SK-N-SH (cell line): ENCODE results near the gene NLRC5. TPM values are rescaled to one million over a fixed set of nuclear protein-coding genes. Genes with fewer than 3 reads are reported as not detected.

Source experiments
- CTCF ChIA-PET: fragments of 300-600, 350-600 bp; formaldehyde crosslinking; extraction: SDS; loops from one replicate; lab custom pipeline; 2021; lab: Yijun Ruan, JAX
- POLR2A ChIA-PET: fragments of 350-600 bp; sonication (Branson Sonifier 250); formaldehyde crosslinking; extraction: SDS; loops from one replicate; lab custom pipeline; 2020; ENCODE audit warnings: antibody characterized with exemption, inconsistent platforms; lab: Yijun Ruan, JAX
- DNase-seq: peaks from one replicate; pipeline ENCODE4 v3.0.0; 2012
- H2AFZ ChIP-seq: fragments of 200-600 bp; sonication (generic); 2 replicates; pipeline ENCODE4 v1.8.1; 2016; ENCODE audit warnings: antibody characterized with exemption, mild to moderate bottlenecking, low read depth
- H3F3A ChIP-seq: fragments of 200-600 bp; sonication (generic); replicated peaks from 2 replicates; pipeline ENCODE3; 2016; ENCODE audit warnings: antibody characterized with exemption, mild to moderate bottlenecking; ENCODE audit not compliant: insufficient read depth
- H3K27ac ChIP-seq, 2 experiments: fragments of 200-500 bp in 1 of 2; fragments of 200-600 bp in 1 of 2; sonication (Bioruptor generic) in 1 of 2; sonication (generic), shearing (Covaris generic) in 1 of 2; 2 replicates each; pipeline versions ENCODE4 v1.5.1 to v1.6.1; 2014 to 2016; ENCODE audit warnings: low read depth in 2 of 2, inconsistent platforms in 1 of 2, low read length in 1 of 2, mild to moderate bottlenecking in 1 of 2, mixed read lengths in 1 of 2
- H3K27me3 ChIP-seq: fragments of 200-600 bp; sonication (generic), shearing (Covaris generic); 2 replicates; pipeline ENCODE4 v1.6.1; 2016; ENCODE audit warnings: mixed run types; ENCODE audit not compliant: insufficient read depth
- H3K36me3 ChIP-seq, 2 experiments: fragments of 200-500 bp in 1 of 2; fragments of 200-600 bp in 1 of 2; sonication (Bioruptor generic) in 1 of 2; sonication (generic) in 1 of 2; replicated peaks in 1 of 2; 2 replicates each; pipeline versions ENCODE3 to v1.5.1; 2014 to 2016; ENCODE audit warnings: low read length in 1 of 2, mild to moderate bottlenecking in 1 of 2; ENCODE audit not compliant: insufficient read depth in 2 of 2, control insufficient read depth in 1 of 2
- H3K4me1 ChIP-seq, 2 experiments: fragments of 200-500 bp in 1 of 2; fragments of 200-600 bp in 1 of 2; sonication (Bioruptor generic) in 1 of 2; sonication (generic), shearing (Covaris generic) in 1 of 2; 2 replicates each; pipeline versions ENCODE4 v1.5.1 to v1.6.1; 2014 to 2016; ENCODE audit warnings: low read depth in 1 of 2, low read length in 1 of 2, mixed run types in 1 of 2; ENCODE audit not compliant: insufficient read depth in 2 of 2, control insufficient read depth in 1 of 2
- H3K4me2 ChIP-seq: fragments of 200-600 bp; sonication (generic), shearing (Covaris generic); 2 replicates; pipeline ENCODE4 v1.6.1; 2017; ENCODE audit warnings: mixed run types
- H3K4me3 ChIP-seq, 2 experiments: fragments of 200-500 bp in 1 of 2; fragments of 200-600 bp in 1 of 2; sonication (Bioruptor generic) in 1 of 2; sonication (generic), shearing (Covaris generic) in 1 of 2; 2 replicates each; pipeline versions ENCODE4 v1.5.1 to v1.8.1; 2014 to 2016; ENCODE audit warnings: low read depth in 2 of 2, inconsistent platforms in 1 of 2, low read length in 1 of 2, mild to moderate bottlenecking in 1 of 2, mixed read lengths in 1 of 2, moderate library complexity in 1 of 2
- H3K79me2 ChIP-seq: fragments of 200-600 bp; sonication (generic); 2 replicates; pipeline ENCODE4 v1.8.1; 2017; ENCODE audit warnings: mild to moderate bottlenecking; ENCODE audit not compliant: insufficient read depth
- H3K9ac ChIP-seq: fragments of 200-600 bp; sonication (generic); 2 replicates; pipeline ENCODE4 v1.6.1; 2017; ENCODE audit warnings: mixed run types
- H3K9me2 ChIP-seq: fragments of 200-600 bp; sonication (generic); 2 replicates; pipeline ENCODE4 v1.6.1; 2017; ENCODE audit warnings: mixed run types
- H3K9me3 ChIP-seq: fragments of 200-600 bp; sonication (generic); 2 replicates; pipeline ENCODE4 v1.6.1; 2017; ENCODE audit warnings: mixed run types, mild to moderate bottlenecking, moderate library complexity
- H4K20me1 ChIP-seq: fragments of 200-600 bp; sonication (generic); 2 replicates; pipeline ENCODE4 v1.6.1; 2017; ENCODE audit warnings: mild to moderate bottlenecking, mixed run types; ENCODE audit not compliant: insufficient read depth
- FOXJ3 ChIP-seq: sonication (generic); formaldehyde crosslinking; IDR thresholded peaks from 2 replicates; pipeline ENCODE4 v1.5.1; 2020; ENCODE audit warnings: mild to moderate bottlenecking, missing genetic modification reagents
- FOXM1 ChIP-seq: IDR thresholded peaks from 2 replicates; pipeline ENCODE4 v1.4.0; 2012; ENCODE audit warnings: low read depth, mild to moderate bottlenecking
- GATA2 ChIP-seq: sonication (generic); formaldehyde crosslinking; IDR thresholded peaks from 2 replicates; pipeline ENCODE4 v1.5.0; 2020; ENCODE audit warnings: mild to moderate bottlenecking, missing genetic modification reagents
- MAX ChIP-seq: IDR thresholded peaks from 2 replicates; pipeline ENCODE4 v1.4.0; 2012; ENCODE audit warnings: low read depth
- MXI1 ChIP-seq: IDR thresholded peaks from 2 replicates; pipeline ENCODE4 v1.6.1; 2012; ENCODE audit warnings: mild to moderate bottlenecking, low read depth, low read length, improper control_type of control experiment
- NRF1 ChIP-seq: IDR thresholded peaks from 2 replicates; pipeline ENCODE4 v1.6.1; 2012; ENCODE audit warnings: low read depth, mild to moderate bottlenecking, low read length
- PBX3 ChIP-seq: IDR thresholded peaks from 2 replicates; pipeline ENCODE4; 2012
- RAD21 ChIP-seq: IDR thresholded peaks from 2 replicates; pipeline ENCODE4 v1.6.1; 2012; ENCODE audit warnings: mild to moderate bottlenecking, low read length
- RCOR1 ChIP-seq: fragments of 150-350 bp; IDR thresholded peaks from 2 replicates; pipeline ENCODE4 v1.6.1; 2017; ENCODE audit warnings: antibody characterized with exemption, low read length
- REST ChIP-seq: IDR thresholded peaks from 2 replicates; pipeline ENCODE4 v1.6.1; 2012; ENCODE audit warnings: mild to moderate bottlenecking, low read depth, low read length, moderate library complexity
- RFX5 ChIP-seq: IDR thresholded peaks from 2 replicates; pipeline ENCODE4 v1.6.1; 2012; ENCODE audit warnings: mild to moderate bottlenecking, improper control_type of control experiment, low read length
- SMC3 ChIP-seq: IDR thresholded peaks from 2 replicates; pipeline ENCODE4 v1.6.1; 2012; ENCODE audit warnings: low read depth, low read length, improper control_type of control experiment
- TCF12 ChIP-seq: IDR thresholded peaks from 2 replicates; pipeline ENCODE4 v1.4.0; 2012
- TEAD4 ChIP-seq: IDR thresholded peaks from 2 replicates; pipeline ENCODE4 v1.4.0; 2012; ENCODE audit warnings: mild to moderate bottlenecking, borderline replicate concordance; ENCODE audit not compliant: insufficient read depth
- YY1 ChIP-seq: IDR thresholded peaks from 2 replicates; pipeline ENCODE4 v1.4.0; 2012; ENCODE audit warnings: low read depth, mild to moderate bottlenecking
- WGBS: methylation state at CpG from one replicate; pipeline ENCODE4 v1.1.6; 2017; ENCODE audit warnings: low lambda C conversion rate; 5-methylcytosine and 5-hydroxymethylcytosine counted together
- polyA plus RNA-seq, 3 experiments: library from polyadenylated mRNA; depleted of rRNA; stranded (reverse); fragments of >200 nt; gene quantifications; 2 replicates each; pipeline ENCODE4 v1.2.3, GENCODE V29; 2012

The NLRC5 gene
- polyA plus RNA-seq, 1 of the 3 experiments (the other 2 are of a cell fraction): 6.5 TPM

GRCh38 chr16:57128771-57129389, 139.5 kb downstream of the NLRC5 start:
- no peaks in the 10 kb centered on the region for H3K79me2 ChIP-seq
- no peak overlapping the region for H3K4me2 ChIP-seq
- POLR2A ChIA-PET: no interaction called here
- H3K9me2 ChIP-seq: no peaks in the 10 kb centered on the region
- H4K20me1 ChIP-seq: no peaks in the 10 kb centered on the region
- H3K27me3 ChIP-seq: no peaks in the 10 kb centered on the region
- no peaks in the 10 kb centered on the region for H3F3A ChIP-seq
- no peak for DNase-seq
- no peak overlapping the region for H3K9ac ChIP-seq
- H2AFZ ChIP-seq: no peak overlapping the region
- H3K4me3 ChIP-seq: no peak overlapping the region
- H3K4me1 ChIP-seq: peaks cover 0 to 4% of the 10 kb centered on the region in 2 experiments; a peak in 1 of 4 replicates
- no peak overlapping the region for H3K27ac ChIP-seq
- CTCF ChIA-PET: interaction anchor here (1.2 to 1.3 kb wide), 2 partner anchors 37 to 42 kb away, joined by 3 read pairs; partner anchors contain the start of gene CPNE2
- no peaks in the 10 kb centered on the region for H3K36me3 ChIP-seq
- WGBS: 96% methylated on average over 11 of the region's 11 CpGs
- H3K9me3 ChIP-seq: no peaks in the 10 kb centered on the region
- TF ChIP-seq FOXJ3 (CRISPR knock-in tag) (no peak), MXI1 (no peak), TEAD4 (no peak), SMC3 (no peak), RFX5 (no peak), GATA2 (CRISPR knock-in tag) (no peak), TCF12 (no peak), NRF1 (no peak), FOXM1 (no peak), MAX (no peak), RAD21 (no peak), PBX3 (no peak), RCOR1 (no peak), REST (no peak), YY1 (no peak)
